Mucosa of rectum (tissue), 2 donors: ENCODE data around the gene NPHP4.

Experiments
- H3K27ac ChIP-seq, 2 donors: one replicate each; pipeline ENCODE4 v1.7.0; 2013; ENCODE audit warnings: inconsistent platforms in 2 of 2, low read depth in 2 of 2, low read length in 2 of 2
- H3K27me3 ChIP-seq, 2 donors: one replicate each; pipeline ENCODE4 v1.7.0; 2013; ENCODE audit warnings: low read length in 2 of 2; ENCODE audit not compliant: control insufficient read depth in 2 of 2, insufficient read depth in 2 of 2
- H3K36me3 ChIP-seq, 2 donors: one replicate each; pipeline ENCODE4 v1.7.0; 2013; ENCODE audit warnings: low read length in 2 of 2; ENCODE audit not compliant: control insufficient read depth in 2 of 2, insufficient read depth in 2 of 2
- H3K4me1 ChIP-seq, 2 donors: one replicate each; pipeline ENCODE4 v1.7.0; 2013; ENCODE audit warnings: low read length in 2 of 2, mild to moderate bottlenecking in 1 of 2; ENCODE audit not compliant: control insufficient read depth in 2 of 2, insufficient read depth in 2 of 2
- H3K4me3 ChIP-seq, 2 donors: one replicate each; pipeline ENCODE4 v1.7.0; 2013; ENCODE audit warnings: low read length in 2 of 2
- H3K9ac ChIP-seq, 2 donors: one replicate each; pipeline ENCODE4 v1.7.0; 2013; ENCODE audit warnings: low read length in 2 of 2, low read depth in 1 of 2, mild to moderate bottlenecking in 1 of 2
- H3K9me3 ChIP-seq, 2 donors: one replicate each; pipeline ENCODE4 v1.7.0; 2013; ENCODE audit warnings: low read length in 2 of 2; ENCODE audit not compliant: control insufficient read depth in 2 of 2
- donor health status: healthy.
- donor health status: Normal muscosa, but diverticular disease.

NPHP4 gene

DNA sequence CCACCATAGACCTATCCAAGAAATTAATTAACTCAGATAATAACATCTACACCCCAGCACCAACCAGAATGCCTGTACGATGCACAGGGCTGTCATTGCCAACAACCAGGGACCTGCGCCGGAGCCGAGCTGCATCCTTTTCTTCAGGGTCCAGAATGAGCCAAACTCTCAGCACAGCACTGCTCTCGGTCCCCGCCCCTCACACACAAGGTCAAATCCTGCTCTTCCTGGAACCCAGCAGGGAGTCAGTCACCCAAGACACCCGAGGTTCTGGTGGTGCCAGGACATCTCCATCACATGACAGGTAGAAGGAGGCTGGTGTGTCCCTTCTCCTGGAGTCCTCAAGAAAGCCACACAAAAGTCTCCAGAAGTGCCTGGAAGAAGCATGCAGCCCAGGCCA lies 31.9 kb downstream of the NPHP4 start:
- no peak overlapping the region for H3K4me3 ChIP-seq
- H3K36me3 ChIP-seq: peaks cover 0 to 26% of the 10 kb centered on the region in 2 donors
- no peaks in the 10 kb centered on the region for H3K9me3 ChIP-seq
- no peaks in the 10 kb centered on the region for H3K27me3 ChIP-seq
- H3K9ac ChIP-seq: no peak overlapping the region
- no peaks in the 10 kb centered on the region for H3K4me1 ChIP-seq
- no peak overlapping the region for H3K27ac ChIP-seq

DNA sequence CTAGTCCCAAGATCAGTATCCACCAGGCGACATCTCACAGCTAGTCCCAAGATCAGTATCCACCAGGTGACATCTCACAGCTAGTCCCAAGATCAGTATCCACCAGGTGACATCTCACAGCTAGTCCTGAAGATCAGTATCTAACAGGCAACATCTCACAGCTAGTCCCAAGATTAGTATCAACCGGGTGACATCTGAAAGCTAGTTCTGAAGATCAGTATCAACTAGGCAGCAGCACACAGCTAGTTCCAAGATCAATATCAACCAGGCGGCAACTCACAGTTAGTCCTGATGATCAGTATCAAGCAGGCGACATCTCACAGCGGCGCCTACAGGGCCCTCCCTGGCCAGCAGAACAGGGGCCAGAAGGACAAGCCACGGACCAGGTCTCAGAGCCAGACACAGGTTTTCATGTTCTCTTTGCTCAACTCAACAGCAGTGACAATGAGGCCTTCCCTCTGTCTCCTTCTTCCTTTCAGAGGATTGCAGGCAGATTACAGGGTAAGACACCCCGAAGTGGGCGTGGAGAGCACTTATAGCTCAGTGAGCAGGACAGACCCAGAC lies 32.5 kb downstream of the NPHP4 start:
- Histone ChIP-seq H3K4me1 (no peaks in the 10 kb centered on the region), H3K9me3 (no peaks in the 10 kb centered on the region), H3K27ac (no peak overlapping the region), H3K4me3 (no peak overlapping the region), H3K27me3 (no peaks in the 10 kb centered on the region), H3K36me3 (peaks cover 0 to 26% of the 10 kb centered on the region in 2 donors), H3K9ac (no peak overlapping the region)

DNA sequence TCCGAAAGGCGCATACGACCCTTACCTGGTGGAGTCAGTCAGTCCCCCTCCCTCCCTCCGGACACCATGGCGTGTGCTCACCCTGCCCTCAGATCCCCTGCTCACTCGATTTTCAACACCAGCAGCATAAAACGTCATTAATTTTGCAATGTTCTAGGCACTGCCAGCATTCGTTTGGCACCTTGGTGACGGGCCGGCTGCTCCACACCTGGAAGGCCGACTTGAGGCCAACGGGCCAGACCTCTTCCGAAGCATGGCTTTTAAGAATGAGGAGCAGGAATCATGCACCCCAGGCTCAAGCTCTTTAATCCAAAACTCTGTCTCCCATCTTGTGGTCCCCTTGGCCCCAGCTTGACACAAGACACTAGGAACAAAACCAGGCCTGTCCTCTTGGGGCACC lies 33.1 kb downstream of the NPHP4 start:
- Histone ChIP-seq H3K36me3 (peaks cover 0 to 26% of the 10 kb centered on the region in 2 donors), H3K4me1 (no peaks in the 10 kb centered on the region), H3K27ac (no peak overlapping the region), H3K4me3 (no peak overlapping the region), H3K27me3 (no peaks in the 10 kb centered on the region), H3K9ac (no peak overlapping the region), H3K9me3 (no peaks in the 10 kb centered on the region)

DNA sequence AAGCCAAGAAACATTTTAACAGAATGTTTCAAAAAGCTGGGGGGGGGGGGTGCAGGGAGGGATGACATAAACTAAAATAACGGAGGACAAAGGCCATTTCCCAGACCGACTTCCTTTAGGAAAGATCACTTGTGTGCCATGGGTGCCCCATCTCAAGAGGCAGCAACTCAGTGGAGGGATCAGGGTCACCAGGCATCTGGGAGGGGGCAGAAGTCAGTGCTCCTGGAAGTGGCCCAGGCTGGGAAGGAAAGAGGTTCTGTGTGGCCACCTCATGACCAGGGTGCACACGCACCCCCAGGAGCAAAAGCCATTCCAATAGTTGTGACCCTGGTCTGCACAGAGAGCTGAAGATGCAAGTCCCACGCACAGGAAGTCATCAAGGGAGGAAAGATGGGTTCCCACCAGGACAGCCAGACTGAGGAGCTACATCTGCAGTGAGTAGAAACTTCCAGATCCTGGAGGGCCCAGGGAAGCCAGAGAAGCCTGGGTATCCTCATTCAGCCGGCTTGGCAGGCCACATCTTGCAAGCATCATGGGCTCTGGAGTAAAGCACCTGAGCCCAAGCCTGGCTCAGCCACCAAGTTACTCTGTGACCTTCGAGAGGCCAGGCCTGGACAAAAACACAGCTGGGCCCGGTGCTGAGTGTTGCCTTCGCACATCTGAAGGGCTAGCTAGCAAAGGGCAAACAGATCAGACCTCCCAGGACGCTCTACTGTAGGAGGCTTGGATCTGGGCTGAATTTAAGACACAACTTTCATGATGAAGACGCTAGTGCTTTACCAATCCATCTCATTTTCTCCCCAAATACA lies 36.0 kb downstream of the NPHP4 start:
- no peaks in the 10 kb centered on the region for H3K9me3 ChIP-seq
- no peak overlapping the region for H3K9ac ChIP-seq
- H3K27ac ChIP-seq: no peak overlapping the region
- H3K27me3 ChIP-seq: no peaks in the 10 kb centered on the region
- H3K36me3 ChIP-seq: peaks cover 0 to 26% of the 10 kb centered on the region in 2 donors
- H3K4me3 ChIP-seq: no peak overlapping the region
- H3K4me1 ChIP-seq: no peaks in the 10 kb centered on the region

DNA sequence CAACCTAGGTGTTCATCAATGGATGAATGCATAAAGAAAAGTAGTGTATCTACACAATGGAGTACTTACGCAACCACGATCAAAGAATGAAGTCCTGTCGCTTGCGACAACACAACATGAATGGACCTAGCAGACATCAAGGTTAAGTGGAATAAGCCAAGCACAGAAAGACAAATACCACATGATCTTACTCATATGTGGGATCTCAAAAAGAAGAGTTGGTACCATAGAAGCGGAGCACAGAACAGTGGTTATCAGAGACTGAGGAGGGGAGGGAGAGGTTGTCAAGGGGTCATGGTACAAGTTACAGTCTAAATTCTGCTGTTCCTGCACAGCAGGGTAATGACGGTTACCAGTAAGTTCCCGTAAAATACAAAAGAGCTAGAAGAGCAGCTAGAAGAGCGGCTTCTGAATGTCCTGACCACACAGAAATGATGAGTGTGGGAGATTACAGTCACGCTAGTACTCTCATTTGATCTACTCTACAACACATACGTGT lies 36.7 kb downstream of the NPHP4 start:
- no peak overlapping the region for H3K4me3 ChIP-seq
- H3K9me3 ChIP-seq: no peaks in the 10 kb centered on the region
- H3K27ac ChIP-seq: no peak overlapping the region
- H3K27me3 ChIP-seq: no peaks in the 10 kb centered on the region
- H3K9ac ChIP-seq: no peak overlapping the region
- no peaks in the 10 kb centered on the region for H3K4me1 ChIP-seq
- H3K36me3 ChIP-seq: peaks cover 0 to 26% of the 10 kb centered on the region in 2 donors

DNA sequence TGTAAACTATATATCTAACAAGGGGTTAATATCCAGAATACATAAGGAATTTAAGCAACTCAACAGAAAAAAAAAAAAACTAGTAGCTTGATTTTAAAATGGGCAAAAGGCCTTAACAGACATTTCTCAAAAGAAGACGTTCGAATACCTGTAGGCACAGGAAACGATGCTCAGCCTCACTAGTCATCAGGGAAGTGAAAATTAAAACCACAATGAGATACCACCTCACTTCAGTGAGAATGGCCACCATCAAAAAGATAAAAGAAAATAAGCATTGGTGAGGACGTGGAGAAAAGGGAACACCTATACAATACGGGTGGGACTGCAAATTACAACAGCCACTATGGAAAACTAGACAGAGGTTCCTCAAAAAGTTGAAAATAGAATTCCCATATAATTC lies 37.3 kb downstream of the NPHP4 start:
- H3K9me3 ChIP-seq: no peaks in the 10 kb centered on the region
- H3K9ac ChIP-seq: no peak overlapping the region
- H3K4me3 ChIP-seq: no peak overlapping the region
- H3K27ac ChIP-seq: no peak overlapping the region
- H3K27me3 ChIP-seq: no peaks in the 10 kb centered on the region
- H3K36me3 ChIP-seq: peaks cover 0 to 24% of the 10 kb centered on the region in 2 donors
- no peaks in the 10 kb centered on the region for H3K4me1 ChIP-seq

DNA sequence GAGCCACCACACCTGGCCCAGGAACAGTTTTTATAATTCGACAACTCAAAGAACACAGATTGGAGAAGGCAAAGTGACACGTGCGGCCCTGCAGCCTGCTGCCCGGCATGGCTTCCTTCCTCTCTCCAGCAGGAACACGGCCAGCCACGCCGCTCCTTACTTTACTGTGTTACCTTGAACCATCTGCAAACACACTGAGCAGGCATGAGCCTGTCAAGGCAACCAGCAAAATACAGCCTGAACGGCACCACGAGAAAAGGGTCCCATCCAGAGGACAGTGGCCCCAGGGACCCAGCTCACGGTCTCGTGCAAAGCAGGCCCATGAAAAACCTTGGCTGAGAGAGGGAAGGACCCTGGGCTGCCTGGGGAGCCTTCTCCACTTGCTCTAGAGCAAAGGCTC lies 38.8 kb downstream of the NPHP4 start:
- no peaks in the 10 kb centered on the region for H3K9me3 ChIP-seq
- H3K36me3 ChIP-seq: peaks cover 0 to 16% of the 10 kb centered on the region in 2 donors
- no peaks in the 10 kb centered on the region for H3K27me3 ChIP-seq
- no peak overlapping the region for H3K4me3 ChIP-seq
- H3K4me1 ChIP-seq: no peaks in the 10 kb centered on the region
- no peak overlapping the region for H3K27ac ChIP-seq
- no peak overlapping the region for H3K9ac ChIP-seq

DNA sequence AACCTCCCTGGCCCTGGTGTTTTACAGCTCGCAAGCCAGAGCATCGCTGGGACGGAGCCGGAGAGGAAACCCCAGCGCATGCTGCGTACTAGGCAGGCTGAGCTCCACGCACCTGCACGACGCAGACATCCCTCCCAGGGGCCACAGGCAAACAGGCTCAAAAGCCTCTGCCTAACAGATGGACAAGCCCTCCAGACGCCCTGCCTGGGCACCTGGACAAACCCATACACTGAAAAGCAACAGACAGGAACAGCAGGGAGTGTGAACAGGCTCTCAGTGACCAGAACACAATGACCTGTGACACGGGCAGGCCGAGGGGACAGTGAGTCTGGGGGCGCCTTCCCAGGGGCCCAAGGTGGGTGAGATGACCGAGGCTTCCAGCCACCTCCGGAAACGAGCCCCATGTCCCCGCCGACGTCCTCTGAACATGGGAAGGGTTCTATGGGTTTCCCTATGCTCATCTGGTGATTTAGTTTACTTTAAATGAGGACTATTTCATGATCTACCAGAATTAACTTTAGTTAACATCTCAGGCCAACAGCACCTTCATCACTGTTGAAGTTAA lies 40.3 kb downstream of the NPHP4 start:
- peaks cover 0 to 18% of the 10 kb centered on the region in 2 donors for H3K36me3 ChIP-seq
- H3K27me3 ChIP-seq: no peaks in the 10 kb centered on the region
- no peak overlapping the region for H3K9ac ChIP-seq

DNA sequence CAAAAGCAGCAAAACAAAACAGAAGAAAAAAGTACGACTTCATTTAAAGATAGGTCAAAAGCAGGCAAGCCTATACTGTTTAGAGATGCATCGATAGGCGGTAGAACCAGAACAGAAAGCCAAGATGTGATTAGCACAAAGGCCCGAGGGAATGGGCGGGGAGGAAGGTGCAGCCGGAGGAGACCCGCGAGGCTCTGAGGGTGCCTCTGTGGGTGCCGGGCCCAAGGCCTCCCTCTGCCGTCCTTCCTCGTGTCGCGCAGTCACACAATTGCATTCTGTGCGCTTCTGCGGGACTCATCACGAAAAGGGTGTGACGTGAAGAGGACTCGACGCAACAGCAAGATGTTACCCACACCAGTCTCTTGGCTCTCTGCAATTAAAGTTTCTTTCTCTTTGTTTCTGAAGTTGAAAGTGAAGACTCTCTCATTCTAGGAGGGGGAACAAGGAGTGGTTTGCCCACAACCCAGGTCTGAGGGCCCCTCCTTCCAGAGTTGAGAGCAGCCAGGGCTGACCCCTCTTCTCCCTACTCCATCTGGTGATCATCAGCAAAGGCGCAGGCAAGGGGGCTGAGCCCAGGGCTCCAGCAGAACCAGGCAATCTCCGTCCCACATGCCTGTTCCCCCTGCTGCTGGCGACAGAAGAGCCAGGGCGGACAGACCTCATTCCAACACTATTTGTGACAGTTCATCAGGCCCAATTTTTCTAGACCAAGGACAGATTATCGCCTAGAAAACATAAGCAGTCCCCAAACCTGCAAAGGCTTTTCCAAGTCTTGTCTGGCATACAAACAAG lies 41.0 kb downstream of the NPHP4 start:
- H3K27ac ChIP-seq: no peak overlapping the region
- no peak overlapping the region for H3K4me3 ChIP-seq
- no peaks in the 10 kb centered on the region for H3K9me3 ChIP-seq
- H3K27me3 ChIP-seq: no peaks in the 10 kb centered on the region
- no peak overlapping the region for H3K9ac ChIP-seq
- no peaks in the 10 kb centered on the region for H3K4me1 ChIP-seq
- H3K36me3 ChIP-seq: peaks cover 4 to 16% of the 10 kb centered on the region in 2 donors

More for the DNA sequence above, 40.3 kb downstream of the NPHP4 start:
- H3K9me3 ChIP-seq: no peaks in the 10 kb centered on the region
- no peak overlapping the region for H3K4me3 ChIP-seq
- H3K4me1 ChIP-seq: no peaks in the 10 kb centered on the region
- no peak overlapping the region for H3K27ac ChIP-seq
